Right atrium auricular region (tissue), 2 donors: ENCODE measurements around the gene PDE8B. TPM values are rescaled to one million over a fixed set of nuclear protein-coding genes. Genes with fewer than 3 reads are reported as not detected.

ENCODE experiments used
- DNase-seq: peaks from one replicate; pipeline ENCODE4 v3.0.0-alpha.2; 2019; ENCODE audit warnings: low spot score
- H3K27ac ChIP-seq, 2 donors: fragments of 200-600 bp; sonication (generic); 1 replicate in 1 of 2; 2 replicates in 1 of 2; pipeline ENCODE4 v1.5.1; 2016 to 2019
- H3K27me3 ChIP-seq, 2 donors: fragments of 200-600 bp; sonication (generic); one replicate each; pipeline versions ENCODE4 v1.5.1 to v1.6.0; 2017 to 2019
- H3K36me3 ChIP-seq: fragments of 200-600 bp; sonication (generic); one replicate; pipeline ENCODE4 v1.5.1; 2016
- H3K4me1 ChIP-seq, 2 donors: fragments of 200-600 bp; sonication (generic); one replicate each; pipeline versions ENCODE4 v1.5.1 to v1.6.0; 2017 to 2019
- H3K4me3 ChIP-seq, 2 donors: fragments of 200-600 bp; sonication (generic); 1 replicate in 1 of 2; 2 replicates in 1 of 2; pipeline ENCODE4 v1.5.1; 2017 to 2019; ENCODE audit warnings: mild to moderate bottlenecking in 1 of 2, moderate library complexity in 1 of 2
- H3K9me3 ChIP-seq, 2 donors: fragments of 200-600 bp; sonication (generic); one replicate each; pipeline ENCODE4 v1.5.1; 2019
- CTCF ChIP-seq, 2 donors: fragments of 200-600 bp; sonication (generic); IDR thresholded peaks; one replicate each; pipeline ENCODE4 v1.5.1; 2019; ENCODE audit warnings: antibody characterized with exemption in 2 of 2
- total RNA-seq, 2 donors: library from RNA; depleted of rRNA; stranded (reverse); fragments of >200 nt; gene quantifications; one replicate each; pipeline ENCODE4 v1.1.0, GENCODE V29; 2016

The PDE8B gene
- total RNA-seq, 2 donors from 2014 or later, result 22.2 to 64.5 TPM

DNA sequence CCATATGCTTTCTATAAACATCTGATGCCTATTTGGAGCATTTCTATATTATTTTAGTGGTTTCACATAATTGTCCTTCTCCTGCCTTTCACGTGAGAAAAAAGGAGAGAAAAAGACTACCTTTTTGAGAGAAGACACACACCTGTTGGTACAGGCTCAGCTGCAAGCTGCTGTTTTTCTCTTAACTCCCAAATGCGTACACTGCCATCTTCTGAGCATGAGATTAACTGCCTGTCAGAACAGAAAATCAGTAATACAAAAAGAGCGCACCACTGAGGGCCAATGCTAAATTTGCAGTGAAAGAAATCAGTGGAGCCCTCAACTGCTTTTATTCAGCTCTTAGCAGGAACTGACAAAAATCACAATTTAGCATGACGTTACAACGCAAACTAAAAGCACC is 226.7 kb downstream of the PDE8B start:
- Histone ChIP-seq H3K4me1 (no peaks in the 10 kb centered on the region), H3K27ac (no peak overlapping the region), H3K9me3 (no peaks in the 10 kb centered on the region), H3K36me3 (peaks cover 38% of the 10 kb centered on the region), H3K27me3 (no peaks in the 10 kb centered on the region), H3K4me3 (no peak overlapping the region)
- peak in 1 of 2 donors; percentile 42 for TF ChIP-seq CTCF (IDR thresholded peaks at IDR 0.05)
- no peak for DNase-seq

GRCh38 chr5:77438071-77438470 is 227.6 kb downstream of the PDE8B start:
- no peak for DNase-seq
- Histone ChIP-seq H3K27me3 (no peaks in the 10 kb centered on the region), H3K27ac (no peak overlapping the region), H3K4me1 (no peaks in the 10 kb centered on the region), H3K9me3 (no peaks in the 10 kb centered on the region), H3K36me3 (peaks cover 29% of the 10 kb centered on the region), H3K4me3 (no peak overlapping the region)
- TF ChIP-seq CTCF (IDR thresholded peaks at IDR 0.05), result no peak

DNA sequence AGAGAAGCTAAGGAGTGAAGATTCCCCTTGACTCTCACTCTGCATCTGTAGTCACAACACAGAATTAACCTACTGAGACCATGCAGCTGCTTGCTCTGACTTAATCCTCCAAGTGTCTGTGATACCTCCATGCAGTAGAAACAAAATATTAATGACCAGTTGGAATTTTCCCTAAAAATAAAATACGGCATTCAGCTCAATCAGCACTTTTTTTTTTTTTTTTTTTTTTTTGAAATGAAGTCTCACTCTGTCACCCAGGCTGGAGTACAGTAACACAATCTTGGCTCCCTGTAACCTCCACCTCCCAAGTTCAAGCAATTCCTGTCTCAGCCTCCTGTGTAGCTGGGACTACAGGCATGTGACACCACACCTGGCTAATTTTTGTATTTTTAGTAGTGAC is 233.2 kb downstream of the PDE8B start:
- Histone ChIP-seq H3K4me1 (no peaks in the 10 kb centered on the region), H3K27ac (no peak overlapping the region), H3K4me3 (no peak overlapping the region), H3K9me3 (no peaks in the 10 kb centered on the region), H3K27me3 (no peaks in the 10 kb centered on the region), H3K36me3 (peaks cover 7% of the 10 kb centered on the region)
- TF ChIP-seq CTCF (IDR thresholded peaks at IDR 0.05), result no peak
- no peak for DNase-seq

DNA sequence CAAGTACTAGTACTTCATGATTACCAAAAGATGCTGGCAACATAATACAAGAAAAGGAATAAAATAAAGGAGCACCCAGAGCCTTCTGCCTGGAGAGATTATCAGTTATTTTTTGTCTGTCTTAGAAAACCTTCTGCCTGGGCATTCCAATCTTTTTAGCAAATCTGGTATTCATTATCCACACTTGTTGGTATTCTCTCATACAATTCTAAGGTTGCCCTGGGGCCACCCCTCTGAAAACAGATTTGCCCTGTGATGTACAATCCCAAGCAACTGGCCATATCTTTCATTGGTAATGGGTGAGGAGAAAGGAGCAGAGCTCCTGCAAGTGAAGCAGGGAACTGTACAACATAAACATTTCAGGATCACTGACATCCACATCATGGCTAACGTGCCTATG is 233.9 kb downstream of the PDE8B start:
- no peak overlapping the region for H3K4me3 ChIP-seq
- no peak for TF ChIP-seq CTCF (IDR thresholded peaks at IDR 0.05)
- no peaks in the 10 kb centered on the region for H3K27me3 ChIP-seq
- no peaks in the 10 kb centered on the region for H3K9me3 ChIP-seq
- peaks cover 7% of the 10 kb centered on the region for H3K36me3 ChIP-seq
- DNase-seq, result no peak
- H3K4me1 ChIP-seq, result no peaks in the 10 kb centered on the region
- H3K27ac ChIP-seq, result no peak overlapping the region

DNA sequence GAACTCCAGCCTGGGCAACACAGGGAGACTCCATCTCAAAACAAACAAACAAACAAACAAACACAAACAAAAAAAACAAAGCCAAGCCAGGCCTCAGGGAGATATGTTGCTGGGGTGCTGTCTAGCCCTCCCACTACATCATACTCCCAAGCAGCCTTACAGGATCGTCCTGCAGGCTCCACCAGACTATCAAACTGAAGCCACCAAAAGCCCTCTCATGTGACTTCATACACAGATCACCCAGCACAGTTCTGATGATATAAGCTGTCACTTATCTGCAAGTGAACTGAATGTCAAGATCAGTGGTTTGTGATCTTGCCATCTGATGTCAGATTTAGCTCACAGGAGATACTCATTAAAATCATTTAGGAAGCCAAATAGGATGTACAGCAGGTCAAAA is 238.4 kb downstream of the PDE8B start:
- H3K4me3 ChIP-seq, result no peak overlapping the region
- no peak for TF ChIP-seq CTCF (IDR thresholded peaks at IDR 0.05)
- no peaks in the 10 kb centered on the region for H3K27me3 ChIP-seq
- H3K9me3 ChIP-seq, result no peaks in the 10 kb centered on the region
- no peak for DNase-seq
- H3K4me1 ChIP-seq, result peaks cover 0 to 7% of the 10 kb centered on the region in 2 donors
- H3K27ac ChIP-seq, result no peak overlapping the region
- no peaks in the 10 kb centered on the region for H3K36me3 ChIP-seq

- DNase-seq, result no peak
- Histone ChIP-seq H3K9me3 (no peaks in the 10 kb centered on the region), H3K4me1 (peaks cover 0 to 7% of the 10 kb centered on the region in 2 donors), H3K27me3 (no peaks in the 10 kb centered on the region), H3K4me3 (no peak overlapping the region), H3K27ac (peak overlapping the region in 1 of 2 donors; percentile 7), H3K36me3 (no peaks in the 10 kb centered on the region)
- no peak for TF ChIP-seq CTCF (IDR thresholded peaks at IDR 0.05)
These were observed 238.8 kb downstream of the PDE8B start for GRCh38 chr5:77449277-77449676.
